HG03442 (cell line): ENCODE measurements around the gene SCAI.
A peak's percentile ranks its signal among the peaks of the same experiment; 100 is the strongest.
"Not testable (repeated sequence)": the region's sequence is repeated elsewhere in the genome, so short reads cannot be mapped to it uniquely, and the experiment has no call there.

ENCODE experiments used
- ATAC-seq: cut with Tn5 transposase; IDR thresholded peaks from one replicate; pipeline ENCODE4 v1.9.1; 2021; ENCODE audit warnings: mild to moderate bottlenecking, moderate library complexity; ENCODE audit not compliant: unreplicated experiment

The SCAI gene

GRCh38 chr9:124949387-124949786 is 193.9 kb downstream of the SCAI start:
- no peak for ATAC-seq

- no peak for ATAC-seq
Measured at GRCh38 chr9:124947727-124948391, 195.5 kb downstream of the SCAI start.

- ATAC-seq, result no peak
Measured at GRCh38 chr9:124946167-124946566, 197.2 kb downstream of the SCAI start.

DNA sequence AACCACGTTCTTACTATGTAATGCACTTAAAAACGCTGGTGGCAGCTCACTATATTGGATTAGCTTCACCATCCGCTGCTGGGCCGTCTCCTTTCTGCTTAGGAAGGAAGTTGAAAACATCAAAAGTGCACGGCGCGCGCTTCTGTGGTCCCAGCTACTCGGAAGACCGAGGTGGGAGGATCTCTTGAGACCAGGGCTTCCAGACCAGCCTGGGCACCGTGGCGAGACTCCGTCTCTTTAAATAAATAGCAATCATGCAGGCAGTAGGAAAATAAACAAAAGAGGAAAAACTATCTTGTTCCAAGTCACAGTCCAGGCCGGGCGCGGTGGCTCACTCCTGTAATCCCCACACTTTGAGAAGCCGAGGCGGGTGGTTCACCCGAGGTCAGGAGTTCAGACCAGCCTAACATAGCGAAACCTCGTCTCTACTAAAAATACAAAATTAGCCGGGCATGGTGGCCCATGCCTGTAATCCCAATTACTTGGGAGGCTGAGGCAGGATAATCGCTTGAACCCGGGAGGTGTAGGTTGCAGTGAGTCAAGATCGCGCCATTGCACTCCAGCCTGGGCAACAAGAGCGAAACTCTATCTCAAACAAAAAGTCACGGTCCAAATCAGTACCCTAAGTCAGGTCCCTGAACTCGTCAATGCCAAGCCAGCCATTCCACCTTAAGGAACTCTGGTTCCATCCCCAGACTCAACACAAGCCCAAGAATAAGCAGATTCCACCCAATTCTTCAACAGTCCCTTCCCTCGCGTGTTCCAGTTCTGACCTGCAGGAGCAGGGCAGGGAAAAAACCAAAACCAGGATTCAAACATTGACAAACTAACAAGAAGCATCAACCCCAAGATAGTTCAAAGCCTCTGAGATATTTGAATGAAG is 201.4 kb downstream of the SCAI start:
- ATAC-seq, result peak; percentile 14

DNA sequence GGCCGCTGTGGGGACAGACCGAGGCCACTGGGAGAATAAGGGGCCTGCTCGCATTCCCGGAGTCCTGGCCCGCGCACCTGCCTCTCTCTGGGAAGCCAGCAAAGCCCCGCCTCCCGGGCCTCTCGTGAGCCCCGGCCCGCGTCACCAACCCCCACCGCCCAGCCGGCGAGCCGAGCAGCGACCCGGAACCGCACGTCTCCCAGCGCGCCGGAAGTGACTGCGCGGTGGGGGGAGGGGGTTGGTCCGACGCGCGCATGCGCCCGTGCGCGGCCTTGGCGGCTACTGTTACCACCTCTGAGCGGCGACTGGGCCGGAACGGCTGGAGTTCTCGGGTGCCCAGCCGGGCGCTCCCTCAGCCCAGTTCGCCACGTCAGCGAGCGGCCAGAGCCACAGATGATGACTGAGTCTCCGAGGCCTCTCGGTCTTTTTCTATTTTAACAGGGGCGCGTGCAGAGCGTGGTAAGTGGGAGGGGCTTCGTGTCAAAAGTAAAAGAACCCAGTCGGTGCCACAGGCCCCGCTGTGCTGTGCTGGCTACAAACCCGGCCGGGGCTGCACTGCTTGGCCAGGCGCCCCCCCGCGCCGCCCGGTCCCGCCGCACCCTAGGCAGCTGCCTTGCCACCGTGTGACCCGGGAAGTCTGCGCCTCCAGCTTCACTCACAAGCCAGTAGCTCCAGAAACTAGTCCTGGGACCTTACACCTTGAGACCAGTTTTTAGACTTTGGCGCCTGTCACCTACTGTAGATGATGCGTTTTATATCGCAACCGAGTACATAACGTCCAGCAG is 202.2 kb downstream of the SCAI start, which contains the start of gene GOLGA1:
Gene GOLGA1, minus strand, starts transcription at position 190 of the 785 bp plus-strand sequence. CDS start 2,372 bp downstream, outside the sequence.
- ATAC-seq, result peak; percentile 75

- peak; percentile 44 for ATAC-seq
Measured at GRCh38 chr9:124940521-124940893, 202.8 kb downstream of the SCAI start.

DNA sequence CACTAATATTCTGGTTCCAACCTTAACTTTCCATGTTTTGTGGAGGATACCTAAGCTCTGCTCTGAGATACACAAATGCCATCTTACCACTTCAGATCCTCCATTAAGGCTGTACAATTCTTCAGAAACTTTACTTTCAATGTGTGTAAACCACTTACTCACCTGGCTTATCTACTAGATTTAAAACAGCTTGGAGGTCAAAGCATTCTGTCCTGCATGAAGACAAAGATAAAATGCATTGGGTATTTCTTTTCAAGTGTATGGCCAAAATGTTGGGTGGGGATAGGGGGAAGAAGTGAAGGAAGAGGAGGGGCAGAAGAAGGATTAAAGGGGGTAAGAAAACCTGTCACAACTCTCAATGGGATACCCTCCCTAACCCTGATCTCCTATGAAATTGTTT is 203.4 kb downstream of the SCAI start:
- ATAC-seq, result no peak

- no peak for ATAC-seq
Measured at GRCh38 chr9:124934290-124934689, 209.0 kb downstream of the SCAI start.

- ATAC-seq, result no peak
Measured at GRCh38 chr9:124932333-124932732, 211.0 kb downstream of the SCAI start.

- no peak for ATAC-seq
Measured at GRCh38 chr9:124929464-124929863, 213.9 kb downstream of the SCAI start.

DNA sequence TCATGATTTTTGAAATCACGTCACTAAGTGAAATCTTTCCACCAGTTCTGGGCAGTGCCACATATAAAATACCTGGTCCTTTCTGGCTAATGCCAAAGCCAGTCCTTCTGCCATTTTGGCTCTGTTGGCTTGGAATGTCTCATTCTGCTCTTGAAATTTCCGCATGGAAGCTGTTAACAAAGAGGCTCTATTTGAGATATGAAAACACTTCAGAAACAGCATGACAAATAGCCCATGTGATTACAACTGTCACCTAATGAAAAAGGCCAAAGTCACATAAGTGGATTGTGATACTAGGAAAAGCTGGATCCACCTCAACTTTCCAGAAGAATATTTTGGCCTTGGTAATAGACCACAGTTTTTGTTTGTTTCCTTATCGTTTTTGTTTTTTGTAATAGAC is 215.2 kb downstream of the SCAI start:
- ATAC-seq, result no peak

DNA sequence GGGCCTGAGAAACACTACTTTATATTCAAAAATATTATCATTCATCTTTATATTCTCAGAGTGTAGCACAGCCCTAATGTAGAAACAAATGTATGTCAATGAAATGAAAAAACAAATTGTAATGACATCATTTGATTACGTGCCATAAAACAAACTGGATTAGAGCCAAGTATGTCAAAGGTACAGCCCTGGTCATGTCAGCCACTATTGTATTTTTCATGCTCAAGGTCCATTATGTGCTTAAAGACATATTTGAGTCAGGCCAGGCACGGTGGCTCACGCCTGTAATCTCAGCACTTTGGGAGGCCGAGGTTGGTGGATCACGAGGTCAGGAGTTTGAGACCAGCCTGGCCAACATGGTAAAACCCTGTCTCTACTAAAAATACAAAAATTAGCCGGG is 222.9 kb downstream of the SCAI start:
- ATAC-seq, result not testable (repeated sequence)

- no peak for ATAC-seq
Measured at GRCh38 chr9:124914753-124915405, 228.4 kb downstream of the SCAI start.

DNA sequence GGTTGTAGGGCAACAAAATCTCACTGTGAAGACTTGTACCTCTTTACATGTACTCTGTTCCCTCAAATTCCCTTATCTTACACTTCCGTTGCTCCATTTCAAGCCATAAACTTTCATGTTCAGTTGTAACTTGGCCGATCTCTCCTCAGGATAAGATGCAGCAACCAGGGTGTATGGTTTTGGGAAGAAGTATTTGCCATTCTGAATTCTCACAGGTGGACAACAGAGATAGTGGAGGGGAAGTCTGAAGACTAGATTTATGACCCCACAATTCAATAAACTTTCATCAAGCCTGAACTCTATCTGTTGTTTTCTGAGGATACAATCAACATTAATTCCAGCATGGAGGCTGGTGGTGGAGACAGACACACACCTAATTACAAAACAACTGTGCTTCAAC is 229.9 kb downstream of the SCAI start:
- no peak for ATAC-seq

DNA sequence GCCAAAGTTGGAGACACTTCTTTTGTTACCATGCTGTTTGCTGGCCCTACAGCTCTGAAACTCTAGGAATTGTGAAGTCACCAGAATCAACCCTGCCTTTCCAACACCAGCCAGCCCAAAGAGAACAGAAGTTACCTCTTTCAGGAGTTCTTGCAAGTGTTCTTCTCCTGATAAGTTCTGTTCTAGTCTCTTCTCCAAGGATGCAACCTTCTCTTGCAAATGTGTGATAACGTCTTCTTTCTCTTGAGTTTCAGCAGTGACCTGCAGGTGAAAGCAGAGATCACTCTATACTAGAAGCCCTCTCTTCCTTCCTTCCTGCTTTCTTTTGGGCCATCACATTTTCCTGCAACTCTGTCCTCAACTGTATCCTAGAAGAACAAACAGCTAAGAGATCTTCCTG is 231.6 kb downstream of the SCAI start:
- no peak for ATAC-seq

GRCh38 chr9:124908098-124908497 is 235.2 kb downstream of the SCAI start:
- no peak for ATAC-seq

GRCh38 chr9:124906966-124907365 is 236.4 kb downstream of the SCAI start:
- ATAC-seq, result no peak

DNA sequence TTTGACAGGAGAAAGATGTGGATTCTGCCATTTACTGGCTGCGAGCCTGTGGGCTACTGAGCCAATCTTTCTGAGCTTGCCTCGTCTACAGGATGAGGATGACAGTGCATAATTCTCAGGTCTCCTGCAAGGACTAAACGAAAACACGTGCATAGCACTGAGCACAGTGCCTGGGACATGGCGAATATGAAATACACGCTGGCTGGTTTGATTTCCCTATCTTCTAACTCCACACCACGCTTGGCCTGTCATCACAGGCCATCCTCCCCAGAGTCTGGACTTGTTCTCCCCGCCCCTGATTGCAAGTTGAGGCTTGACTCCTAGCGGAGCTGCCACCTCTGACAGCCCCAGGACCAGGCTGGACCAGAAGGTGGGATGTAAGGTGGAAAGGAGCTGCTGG is 243.5 kb downstream of the SCAI start:
- no peak for ATAC-seq

DNA sequence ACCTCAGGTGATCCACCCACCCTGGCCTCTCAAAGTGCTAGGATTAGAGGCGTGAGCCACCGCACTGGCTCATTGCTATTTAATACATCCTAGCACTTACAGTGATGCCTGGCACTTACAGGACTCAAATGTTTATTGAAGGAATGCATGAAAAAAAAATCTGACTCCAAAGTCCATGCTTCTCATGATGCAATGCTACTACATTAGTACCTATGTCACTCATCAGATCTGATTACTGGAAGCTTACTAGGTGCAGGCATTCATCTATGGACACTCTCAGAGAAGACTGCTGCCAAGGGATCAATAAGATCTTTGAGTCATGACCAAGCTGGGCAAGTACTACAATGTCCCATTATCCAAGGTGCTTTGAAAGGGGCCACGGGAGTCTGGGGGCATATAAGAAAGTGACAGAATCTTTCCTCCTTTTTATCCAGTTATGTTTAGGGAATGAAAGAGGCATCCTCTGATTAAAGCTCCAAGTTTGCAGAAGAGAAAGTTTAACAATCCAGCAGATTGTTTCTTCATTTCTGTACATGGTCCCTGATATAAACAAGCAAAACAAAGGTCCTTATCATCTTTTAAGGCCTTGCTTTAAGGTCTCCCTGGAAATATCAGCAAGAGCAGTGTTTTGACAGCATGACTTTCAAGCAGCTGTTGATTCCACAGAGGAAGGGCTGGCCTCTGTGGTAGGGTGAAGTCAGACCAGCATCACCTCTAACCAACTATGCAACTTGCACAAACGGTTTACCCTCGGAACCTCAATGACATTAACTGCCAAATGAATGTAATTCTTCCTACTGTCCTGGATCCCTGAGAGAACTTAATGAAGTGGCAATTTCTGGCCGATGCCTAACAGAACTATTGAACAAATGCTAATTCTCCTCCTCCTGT is 245.5 kb downstream of the SCAI start:
- ATAC-seq, result no peak

- ATAC-seq, result no peak
Measured at GRCh38 chr9:124894741-124895170, 248.6 kb downstream of the SCAI start.
